K562 (cell line): ENCODE results near the gene TDRD9. TPM values are rescaled to one million over a fixed set of nuclear protein-coding genes. Genes with fewer than 3 reads are reported as not detected.

ENCODE experiments used
- ATF7 ChIP-seq: fragments of 450-650 bp; IDR thresholded peaks from 2 replicates; pipeline ENCODE4 v1.7.1; 2014; ENCODE audit warnings: mild to moderate bottlenecking, moderate library complexity
- HSF4 ChIP-seq: fragments of 250-450 bp; sonication (Bioruptor Pico); IDR thresholded peaks from 2 replicates; pipeline ENCODE4 v2.1.2; 2022; ENCODE audit warnings: mild to moderate bottlenecking, moderate library complexity, borderline replicate concordance
- MECOM ChIP-seq: fragments of 250-450 bp; sonication (Bioruptor Pico); IDR thresholded peaks from 2 replicates; pipeline ENCODE4 v1.8.0; 2022; ENCODE audit warnings: inconsistent platforms
- ZBED1 ChIP-seq: IDR thresholded peaks from 2 replicates; pipeline ENCODE4 v1.6.1; 2014
- ZNF253 ChIP-seq: fragments of 250-450 bp; sonication (Bioruptor Pico); conservative IDR thresholded peaks from 2 replicates; pipeline ENCODE4 v1.6.1; 2021; ENCODE audit warnings: mild to moderate bottlenecking
- polyA plus RNA-seq, 8 experiments: library from polyadenylated mRNA; depleted of rRNA in 4 of 8; stranded (reverse) in 5 of 8; unstranded in 3 of 8; fragments of >200 nt; fragmentation: Nextera tagmentation in 2 of 8; fragmentation: Illumina TruSeq in 1 of 8; extraction: Ambion mirVana in 2 of 8; extraction: Trizol in 1 of 8; gene quantifications; 2 replicates each; pipeline versions ENCODE4 v1.2.1 to v1.2.3, GENCODE V29; 2011 to 2014; ENCODE audit warnings: inconsistent platforms in 1 of 8, missing spikeins in 1 of 8
- total RNA-seq, 7 experiments: library from RNA; depleted of rRNA in 6 of 7; stranded (reverse); fragments of >200 nt in 6 of 7; fragmentation: Illumina TruSeq in 2 of 7; extraction: Trizol in 2 of 7; gene quantifications; 2 replicates each; pipeline versions ENCODE4 v1.2.1 to v1.2.3, GENCODE V29; 2011 to 2021; ENCODE audit warnings: low replicate concordance in 1 of 7
- TF ChIP-seq, protein P1 (sequence below), 2 experiments: fragments of 450-650 bp in 1 of 2; IDR thresholded peaks; 2 replicates each; pipeline ENCODE4 v1.6.1; 2011 to 2017; ENCODE audit warnings: low read depth in 2 of 2, antibody characterized with exemption in 1 of 2, borderline replicate concordance in 1 of 2, low read length in 1 of 2, mild to moderate bottlenecking in 1 of 2, mixed read lengths in 1 of 2; ENCODE audit not compliant: control insufficient read depth in 1 of 2
- TF ChIP-seq, protein P2 (sequence below), 2 experiments: fragments of 450-650 bp; conservative IDR thresholded peaks; 2 replicates each; pipeline ENCODE4 v1.6.1; 2017; ENCODE audit warnings: mild to moderate bottlenecking in 2 of 2, moderate library complexity in 2 of 2
- TF ChIP-seq, protein P3 (sequence below): sonication (generic); IDR thresholded peaks from 2 replicates; pipeline ENCODE4 v1.6.1; 2016
- TF ChIP-seq, protein P4 (sequence below): sonication (generic); formaldehyde crosslinking; IDR thresholded peaks from 2 replicates; pipeline ENCODE4 v1.8.0; 2022; ENCODE audit warnings: mild to moderate bottlenecking, low read depth, missing genetic modification reagents
- TF ChIP-seq, protein P5 (sequence below): fragments of 450-650 bp; formaldehyde crosslinking; IDR thresholded peaks from 2 replicates; pipeline ENCODE4 v1.4.0; 2020; ENCODE audit warnings: mild to moderate bottlenecking, mixed read lengths

The TDRD9 gene
- total and polyA plus RNA-seq, 9 of the 15 experiments (the other 6 are each of a cell fraction or from before 2014, with no cell fraction given) = 0.04 to 0.14 (median 0.04) TPM; not detected in 5

DNA sequence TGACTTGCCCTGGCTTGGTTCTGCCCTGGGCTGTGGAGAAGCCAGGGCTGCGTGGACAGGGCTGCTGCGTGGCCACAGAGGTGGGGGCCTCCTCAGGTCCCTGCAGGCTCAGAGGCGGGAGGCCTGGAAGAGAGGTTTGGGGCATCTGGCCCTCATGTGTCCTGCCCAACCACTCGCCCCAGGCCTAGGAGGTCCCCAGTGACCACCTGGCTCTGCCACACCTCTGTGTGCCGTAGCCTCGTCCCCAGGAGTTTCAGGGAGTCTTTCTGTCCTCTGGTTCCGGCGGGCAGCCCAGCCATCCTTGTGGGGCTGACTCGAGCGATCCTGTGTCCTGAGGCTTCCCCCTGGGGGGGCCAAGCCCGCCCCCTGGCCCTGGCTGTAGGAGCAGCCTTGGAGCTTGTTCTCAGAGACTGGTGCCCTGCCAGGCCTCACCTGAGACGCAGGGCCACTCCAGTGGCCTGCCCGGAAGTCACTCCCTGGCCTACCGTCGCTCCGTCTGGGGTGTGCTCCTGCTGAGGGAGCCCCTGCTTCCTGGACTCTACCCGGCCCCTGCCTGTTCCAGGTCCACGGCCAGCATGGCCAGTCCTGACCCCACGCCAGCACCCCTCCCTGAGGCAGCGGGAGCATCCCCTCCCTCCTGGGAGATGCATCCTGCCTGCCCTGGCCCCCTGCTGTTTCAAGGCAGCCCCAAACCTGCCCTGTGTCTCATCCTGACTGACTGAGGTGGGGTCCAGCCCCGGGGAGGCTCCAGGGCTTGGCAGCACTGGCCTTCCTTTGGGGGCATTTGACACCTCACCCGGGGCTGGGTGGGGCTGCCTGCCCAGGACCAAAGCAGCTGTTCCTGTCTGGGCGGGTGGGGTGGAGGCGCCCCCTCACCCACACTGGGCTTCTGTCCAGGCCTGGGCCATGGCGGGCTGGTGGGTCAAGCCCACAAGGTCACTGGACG lies 171.1 kb downstream of the TDRD9 start (continued):
- TF ChIP-seq, protein P1, sequence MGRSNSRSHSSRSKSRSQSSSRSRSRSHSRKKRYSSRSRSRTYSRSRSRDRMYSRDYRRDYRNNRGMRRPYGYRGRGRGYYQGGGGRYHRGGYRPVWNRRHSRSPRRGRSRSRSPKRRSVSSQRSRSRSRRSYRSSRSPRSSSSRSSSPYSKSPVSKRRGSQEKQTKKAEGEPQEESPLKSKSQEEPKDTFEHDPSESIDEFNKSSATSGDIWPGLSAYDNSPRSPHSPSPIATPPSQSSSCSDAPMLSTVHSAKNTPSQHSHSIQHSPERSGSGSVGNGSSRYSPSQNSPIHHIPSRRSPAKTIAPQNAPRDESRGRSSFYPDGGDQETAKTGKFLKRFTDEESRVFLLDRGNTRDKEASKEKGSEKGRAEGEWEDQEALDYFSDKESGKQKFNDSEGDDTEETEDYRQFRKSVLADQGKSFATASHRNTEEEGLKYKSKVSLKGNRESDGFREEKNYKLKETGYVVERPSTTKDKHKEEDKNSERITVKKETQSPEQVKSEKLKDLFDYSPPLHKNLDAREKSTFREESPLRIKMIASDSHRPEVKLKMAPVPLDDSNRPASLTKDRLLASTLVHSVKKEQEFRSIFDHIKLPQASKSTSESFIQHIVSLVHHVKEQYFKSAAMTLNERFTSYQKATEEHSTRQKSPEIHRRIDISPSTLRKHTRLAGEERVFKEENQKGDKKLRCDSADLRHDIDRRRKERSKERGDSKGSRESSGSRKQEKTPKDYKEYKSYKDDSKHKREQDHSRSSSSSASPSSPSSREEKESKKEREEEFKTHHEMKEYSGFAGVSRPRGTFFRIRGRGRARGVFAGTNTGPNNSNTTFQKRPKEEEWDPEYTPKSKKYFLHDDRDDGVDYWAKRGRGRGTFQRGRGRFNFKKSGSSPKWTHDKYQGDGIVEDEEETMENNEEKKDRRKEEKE (IDR thresholded peaks at IDR 0.05; ENCODE audit: borderline replicate concordance in 1 of 2, control insufficient read depth in 1 of 2, low read depth in 2 of 2, low read length in 1 of 2) = no peak
- TF ChIP-seq, protein P2, sequence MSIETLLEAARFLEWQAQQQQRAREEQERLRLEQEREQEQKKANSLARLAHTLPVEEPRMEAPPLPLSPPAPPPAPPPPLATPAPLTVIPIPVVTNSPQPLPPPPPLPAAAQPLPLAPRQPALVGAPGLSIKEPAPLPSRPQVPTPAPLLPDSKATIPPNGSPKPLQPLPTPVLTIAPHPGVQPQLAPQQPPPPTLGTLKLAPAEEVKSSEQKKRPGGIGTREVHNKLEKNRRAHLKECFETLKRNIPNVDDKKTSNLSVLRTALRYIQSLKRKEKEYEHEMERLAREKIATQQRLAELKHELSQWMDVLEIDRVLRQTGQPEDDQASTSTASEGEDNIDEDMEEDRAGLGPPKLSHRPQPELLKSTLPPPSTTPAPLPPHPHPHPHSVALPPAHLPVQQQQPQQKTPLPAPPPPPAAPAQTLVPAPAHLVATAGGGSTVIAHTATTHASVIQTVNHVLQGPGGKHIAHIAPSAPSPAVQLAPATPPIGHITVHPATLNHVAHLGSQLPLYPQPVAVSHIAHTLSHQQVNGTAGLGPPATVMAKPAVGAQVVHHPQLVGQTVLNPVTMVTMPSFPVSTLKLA (conservative IDR thresholded peaks at IDR 0.05) = no peak
- no peak for TF ChIP-seq ZNF253 (CRISPR knock-in tag)
- TF ChIP-seq, protein P3, sequence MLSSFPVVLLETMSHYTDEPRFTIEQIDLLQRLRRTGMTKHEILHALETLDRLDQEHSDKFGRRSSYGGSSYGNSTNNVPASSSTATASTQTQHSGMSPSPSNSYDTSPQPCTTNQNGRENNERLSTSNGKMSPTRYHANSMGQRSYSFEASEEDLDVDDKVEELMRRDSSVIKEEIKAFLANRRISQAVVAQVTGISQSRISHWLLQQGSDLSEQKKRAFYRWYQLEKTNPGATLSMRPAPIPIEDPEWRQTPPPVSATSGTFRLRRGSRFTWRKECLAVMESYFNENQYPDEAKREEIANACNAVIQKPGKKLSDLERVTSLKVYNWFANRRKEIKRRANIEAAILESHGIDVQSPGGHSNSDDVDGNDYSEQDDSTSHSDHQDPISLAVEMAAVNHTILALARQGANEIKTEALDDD = no peak
- TF ChIP-seq, protein P4, sequence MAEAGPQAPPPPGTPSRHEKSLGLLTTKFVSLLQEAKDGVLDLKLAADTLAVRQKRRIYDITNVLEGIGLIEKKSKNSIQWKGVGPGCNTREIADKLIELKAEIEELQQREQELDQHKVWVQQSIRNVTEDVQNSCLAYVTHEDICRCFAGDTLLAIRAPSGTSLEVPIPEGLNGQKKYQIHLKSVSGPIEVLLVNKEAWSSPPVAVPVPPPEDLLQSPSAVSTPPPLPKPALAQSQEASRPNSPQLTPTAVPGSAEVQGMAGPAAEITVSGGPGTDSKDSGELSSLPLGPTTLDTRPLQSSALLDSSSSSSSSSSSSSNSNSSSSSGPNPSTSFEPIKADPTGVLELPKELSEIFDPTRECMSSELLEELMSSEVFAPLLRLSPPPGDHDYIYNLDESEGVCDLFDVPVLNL (CRISPR knock-in tag) = no peak
- TF ChIP-seq ZBED1 = no peak
- no peak for TF ChIP-seq ATF7
- TF ChIP-seq HSF4 (CRISPR knock-in tag) = no peak
- TF ChIP-seq, protein P5, sequence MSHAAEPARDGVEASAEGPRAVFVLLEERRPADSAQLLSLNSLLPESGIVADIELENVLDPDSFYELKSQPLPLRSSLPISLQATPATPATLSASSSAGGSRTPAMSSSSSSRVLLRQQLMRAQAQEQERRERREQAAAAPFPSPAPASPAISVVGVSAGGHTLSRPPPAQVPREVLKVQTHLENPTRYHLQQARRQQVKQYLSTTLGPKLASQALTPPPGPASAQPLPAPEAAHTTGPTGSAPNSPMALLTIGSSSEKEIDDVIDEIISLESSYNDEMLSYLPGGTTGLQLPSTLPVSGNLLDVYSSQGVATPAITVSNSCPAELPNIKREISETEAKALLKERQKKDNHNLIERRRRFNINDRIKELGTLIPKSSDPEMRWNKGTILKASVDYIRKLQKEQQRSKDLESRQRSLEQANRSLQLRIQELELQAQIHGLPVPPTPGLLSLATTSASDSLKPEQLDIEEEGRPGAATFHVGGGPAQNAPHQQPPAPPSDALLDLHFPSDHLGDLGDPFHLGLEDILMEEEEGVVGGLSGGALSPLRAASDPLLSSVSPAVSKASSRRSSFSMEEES (CRISPR knock-in tag) = no peak
- no peak for TF ChIP-seq MECOM (CRISPR knock-in tag)
